ENCODE measurements around the gene GMPR2. TPM values are rescaled to one million over a fixed set of nuclear protein-coding genes. Genes with fewer than 3 reads are reported as not detected.

Gene GMPR2
- total and polyA plus RNA-seq, 2 of the 13 experiments (the other 11 are each of a cell fraction or from before 2014, with no cell fraction given) = 210 to 273 TPM

DNA sequence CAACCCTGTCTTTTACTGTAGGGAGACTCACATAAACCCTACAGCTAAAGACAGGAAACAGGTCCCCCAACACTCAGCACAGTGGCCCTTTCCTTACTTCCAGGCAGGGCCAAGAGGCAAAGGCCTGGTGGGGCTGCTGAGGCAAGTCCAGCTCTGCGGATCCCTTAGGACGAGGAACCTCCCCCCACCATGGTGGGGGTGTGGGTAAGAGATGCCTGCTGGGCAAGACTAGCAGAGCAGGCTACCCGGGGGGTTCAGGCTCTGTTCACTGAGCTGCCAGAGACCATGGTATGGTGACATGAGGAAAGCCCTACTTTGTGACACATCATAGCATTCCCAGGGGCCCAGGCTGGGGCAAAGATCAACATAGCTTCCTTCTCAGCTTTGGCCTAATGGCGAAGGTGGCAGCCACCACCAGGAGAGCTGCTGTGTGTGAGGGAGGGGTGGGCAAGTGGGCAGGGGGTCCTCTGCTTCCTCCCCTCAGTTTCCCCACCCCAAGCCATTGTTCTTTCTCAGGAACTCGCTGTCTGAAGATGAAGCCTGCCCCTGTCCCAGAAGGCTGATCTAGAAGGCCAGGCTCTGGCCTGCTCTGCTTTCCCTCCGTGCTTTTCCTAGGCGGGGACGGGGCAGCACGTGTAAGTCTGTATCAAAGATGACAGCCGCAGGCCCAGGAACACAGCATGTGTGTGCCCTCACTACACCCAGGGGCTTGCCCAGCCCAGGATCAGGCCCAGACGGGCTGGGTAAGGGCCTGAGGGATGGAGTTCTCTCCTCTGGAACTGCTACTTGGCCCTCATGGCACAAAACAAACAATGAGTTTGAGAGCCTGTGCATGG lies 19.8 kb downstream of the GMPR2 start (continued):
- TF ChIP-seq, protein P1, sequence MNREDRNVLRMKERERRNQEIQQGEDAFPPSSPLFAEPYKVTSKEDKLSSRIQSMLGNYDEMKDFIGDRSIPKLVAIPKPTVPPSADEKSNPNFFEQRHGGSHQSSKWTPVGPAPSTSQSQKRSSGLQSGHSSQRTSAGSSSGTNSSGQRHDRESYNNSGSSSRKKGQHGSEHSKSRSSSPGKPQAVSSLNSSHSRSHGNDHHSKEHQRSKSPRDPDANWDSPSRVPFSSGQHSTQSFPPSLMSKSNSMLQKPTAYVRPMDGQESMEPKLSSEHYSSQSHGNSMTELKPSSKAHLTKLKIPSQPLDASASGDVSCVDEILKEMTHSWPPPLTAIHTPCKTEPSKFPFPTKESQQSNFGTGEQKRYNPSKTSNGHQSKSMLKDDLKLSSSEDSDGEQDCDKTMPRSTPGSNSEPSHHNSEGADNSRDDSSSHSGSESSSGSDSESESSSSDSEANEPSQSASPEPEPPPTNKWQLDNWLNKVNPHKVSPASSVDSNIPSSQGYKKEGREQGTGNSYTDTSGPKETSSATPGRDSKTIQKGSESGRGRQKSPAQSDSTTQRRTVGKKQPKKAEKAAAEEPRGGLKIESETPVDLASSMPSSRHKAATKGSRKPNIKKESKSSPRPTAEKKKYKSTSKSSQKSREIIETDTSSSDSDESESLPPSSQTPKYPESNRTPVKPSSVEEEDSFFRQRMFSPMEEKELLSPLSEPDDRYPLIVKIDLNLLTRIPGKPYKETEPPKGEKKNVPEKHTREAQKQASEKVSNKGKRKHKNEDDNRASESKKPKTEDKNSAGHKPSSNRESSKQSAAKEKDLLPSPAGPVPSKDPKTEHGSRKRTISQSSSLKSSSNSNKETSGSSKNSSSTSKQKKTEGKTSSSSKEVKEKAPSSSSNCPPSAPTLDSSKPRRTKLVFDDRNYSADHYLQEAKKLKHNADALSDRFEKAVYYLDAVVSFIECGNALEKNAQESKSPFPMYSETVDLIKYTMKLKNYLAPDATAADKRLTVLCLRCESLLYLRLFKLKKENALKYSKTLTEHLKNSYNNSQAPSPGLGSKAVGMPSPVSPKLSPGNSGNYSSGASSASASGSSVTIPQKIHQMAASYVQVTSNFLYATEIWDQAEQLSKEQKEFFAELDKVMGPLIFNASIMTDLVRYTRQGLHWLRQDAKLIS (CRISPR knock-in tag; IDR thresholded peaks at IDR 0.05) = no peak; the same call in 1 of the 2 replicates
- TF ChIP-seq BHLHE40 (IDR thresholded peaks at IDR 0.05; ENCODE audit: low read length) (0 out of 2 replicates have a peak, but pooled peaks have one; percentile 2), CHD4 (IDR thresholded peaks at IDR 0.05; ENCODE audit: borderline replicate concordance, low read length) (0 out of 2 replicates have a peak, but pooled peaks have one; percentile 22), ZFP37 (CRISPR knock-in tag; IDR thresholded peaks at IDR 0.05; ENCODE audit: borderline replicate concordance) (peak; percentile 85; the same call in 1 of the 2 replicates), ZNF12 (CRISPR knock-in tag; IDR thresholded peaks at IDR 0.05) (peak; percentile 11; the same call in 1 of the 2 replicates), FOXO1 (CRISPR knock-in tag; IDR thresholded peaks at IDR 0.05) (peak; percentile 61; the same call in 1 of the 2 replicates), CEBPG (CRISPR knock-in tag; IDR thresholded peaks at IDR 0.05) (0 out of 2 replicates have a peak, but pooled peaks have one; percentile 24), ZNF138 (CRISPR knock-in tag; IDR thresholded peaks at IDR 0.05; ENCODE audit: low read depth) (0 out of 2 replicates have a peak, but pooled peaks have one; percentile 61), KAT7 (CRISPR knock-in tag; IDR thresholded peaks at IDR 0.05; ENCODE audit: borderline replicate concordance) (no peak; the same call in 1 of the 2 replicates), ZNF614 (CRISPR knock-in tag; IDR thresholded peaks at IDR 0.05; ENCODE audit: borderline replicate concordance) (peak; percentile 11; the same call in 1 of the 2 replicates)
- TF ChIP-seq, protein P2, sequence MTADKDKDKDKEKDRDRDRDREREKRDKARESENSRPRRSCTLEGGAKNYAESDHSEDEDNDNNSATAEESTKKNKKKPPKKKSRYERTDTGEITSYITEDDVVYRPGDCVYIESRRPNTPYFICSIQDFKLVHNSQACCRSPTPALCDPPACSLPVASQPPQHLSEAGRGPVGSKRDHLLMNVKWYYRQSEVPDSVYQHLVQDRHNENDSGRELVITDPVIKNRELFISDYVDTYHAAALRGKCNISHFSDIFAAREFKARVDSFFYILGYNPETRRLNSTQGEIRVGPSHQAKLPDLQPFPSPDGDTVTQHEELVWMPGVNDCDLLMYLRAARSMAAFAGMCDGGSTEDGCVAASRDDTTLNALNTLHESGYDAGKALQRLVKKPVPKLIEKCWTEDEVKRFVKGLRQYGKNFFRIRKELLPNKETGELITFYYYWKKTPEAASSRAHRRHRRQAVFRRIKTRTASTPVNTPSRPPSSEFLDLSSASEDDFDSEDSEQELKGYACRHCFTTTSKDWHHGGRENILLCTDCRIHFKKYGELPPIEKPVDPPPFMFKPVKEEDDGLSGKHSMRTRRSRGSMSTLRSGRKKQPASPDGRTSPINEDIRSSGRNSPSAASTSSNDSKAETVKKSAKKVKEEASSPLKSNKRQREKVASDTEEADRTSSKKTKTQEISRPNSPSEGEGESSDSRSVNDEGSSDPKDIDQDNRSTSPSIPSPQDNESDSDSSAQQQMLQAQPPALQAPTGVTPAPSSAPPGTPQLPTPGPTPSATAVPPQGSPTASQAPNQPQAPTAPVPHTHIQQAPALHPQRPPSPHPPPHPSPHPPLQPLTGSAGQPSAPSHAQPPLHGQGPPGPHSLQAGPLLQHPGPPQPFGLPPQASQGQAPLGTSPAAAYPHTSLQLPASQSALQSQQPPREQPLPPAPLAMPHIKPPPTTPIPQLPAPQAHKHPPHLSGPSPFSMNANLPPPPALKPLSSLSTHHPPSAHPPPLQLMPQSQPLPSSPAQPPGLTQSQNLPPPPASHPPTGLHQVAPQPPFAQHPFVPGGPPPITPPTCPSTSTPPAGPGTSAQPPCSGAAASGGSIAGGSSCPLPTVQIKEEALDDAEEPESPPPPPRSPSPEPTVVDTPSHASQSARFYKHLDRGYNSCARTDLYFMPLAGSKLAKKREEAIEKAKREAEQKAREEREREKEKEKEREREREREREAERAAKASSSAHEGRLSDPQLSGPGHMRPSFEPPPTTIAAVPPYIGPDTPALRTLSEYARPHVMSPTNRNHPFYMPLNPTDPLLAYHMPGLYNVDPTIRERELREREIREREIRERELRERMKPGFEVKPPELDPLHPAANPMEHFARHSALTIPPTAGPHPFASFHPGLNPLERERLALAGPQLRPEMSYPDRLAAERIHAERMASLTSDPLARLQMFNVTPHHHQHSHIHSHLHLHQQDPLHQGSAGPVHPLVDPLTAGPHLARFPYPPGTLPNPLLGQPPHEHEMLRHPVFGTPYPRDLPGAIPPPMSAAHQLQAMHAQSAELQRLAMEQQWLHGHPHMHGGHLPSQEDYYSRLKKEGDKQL (CRISPR knock-in tag; IDR thresholded peaks at IDR 0.05; ENCODE audit: low read depth) = peak; percentile 65; the same call in 1 of the 2 replicates
- TF ChIP-seq, protein P3, sequence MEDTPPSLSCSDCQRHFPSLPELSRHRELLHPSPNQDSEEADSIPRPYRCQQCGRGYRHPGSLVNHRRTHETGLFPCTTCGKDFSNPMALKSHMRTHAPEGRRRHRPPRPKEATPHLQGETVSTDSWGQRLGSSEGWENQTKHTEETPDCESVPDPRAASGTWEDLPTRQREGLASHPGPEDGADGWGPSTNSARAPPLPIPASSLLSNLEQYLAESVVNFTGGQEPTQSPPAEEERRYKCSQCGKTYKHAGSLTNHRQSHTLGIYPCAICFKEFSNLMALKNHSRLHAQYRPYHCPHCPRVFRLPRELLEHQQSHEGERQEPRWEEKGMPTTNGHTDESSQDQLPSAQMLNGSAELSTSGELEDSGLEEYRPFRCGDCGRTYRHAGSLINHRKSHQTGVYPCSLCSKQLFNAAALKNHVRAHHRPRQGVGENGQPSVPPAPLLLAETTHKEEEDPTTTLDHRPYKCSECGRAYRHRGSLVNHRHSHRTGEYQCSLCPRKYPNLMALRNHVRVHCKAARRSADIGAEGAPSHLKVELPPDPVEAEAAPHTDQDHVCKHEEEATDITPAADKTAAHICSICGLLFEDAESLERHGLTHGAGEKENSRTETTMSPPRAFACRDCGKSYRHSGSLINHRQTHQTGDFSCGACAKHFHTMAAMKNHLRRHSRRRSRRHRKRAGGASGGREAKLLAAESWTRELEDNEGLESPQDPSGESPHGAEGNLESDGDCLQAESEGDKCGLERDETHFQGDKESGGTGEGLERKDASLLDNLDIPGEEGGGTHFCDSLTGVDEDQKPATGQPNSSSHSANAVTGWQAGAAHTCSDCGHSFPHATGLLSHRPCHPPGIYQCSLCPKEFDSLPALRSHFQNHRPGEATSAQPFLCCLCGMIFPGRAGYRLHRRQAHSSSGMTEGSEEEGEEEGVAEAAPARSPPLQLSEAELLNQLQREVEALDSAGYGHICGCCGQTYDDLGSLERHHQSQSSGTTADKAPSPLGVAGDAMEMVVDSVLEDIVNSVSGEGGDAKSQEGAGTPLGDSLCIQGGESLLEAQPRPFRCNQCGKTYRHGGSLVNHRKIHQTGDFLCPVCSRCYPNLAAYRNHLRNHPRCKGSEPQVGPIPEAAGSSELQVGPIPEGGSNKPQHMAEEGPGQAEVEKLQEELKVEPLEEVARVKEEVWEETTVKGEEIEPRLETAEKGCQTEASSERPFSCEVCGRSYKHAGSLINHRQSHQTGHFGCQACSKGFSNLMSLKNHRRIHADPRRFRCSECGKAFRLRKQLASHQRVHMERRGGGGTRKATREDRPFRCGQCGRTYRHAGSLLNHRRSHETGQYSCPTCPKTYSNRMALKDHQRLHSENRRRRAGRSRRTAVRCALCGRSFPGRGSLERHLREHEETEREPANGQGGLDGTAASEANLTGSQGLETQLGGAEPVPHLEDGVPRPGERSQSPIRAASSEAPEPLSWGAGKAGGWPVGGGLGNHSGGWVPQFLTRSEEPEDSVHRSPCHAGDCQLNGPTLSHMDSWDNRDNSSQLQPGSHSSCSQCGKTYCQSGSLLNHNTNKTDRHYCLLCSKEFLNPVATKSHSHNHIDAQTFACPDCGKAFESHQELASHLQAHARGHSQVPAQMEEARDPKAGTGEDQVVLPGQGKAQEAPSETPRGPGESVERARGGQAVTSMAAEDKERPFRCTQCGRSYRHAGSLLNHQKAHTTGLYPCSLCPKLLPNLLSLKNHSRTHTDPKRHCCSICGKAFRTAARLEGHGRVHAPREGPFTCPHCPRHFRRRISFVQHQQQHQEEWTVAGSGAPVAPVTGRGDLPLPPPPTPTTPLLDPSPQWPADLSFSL (CRISPR knock-in tag; IDR thresholded peaks at IDR 0.05) = no peak
